WTC11 (cell line): ENCODE data around the gene FBLN2. TPM values are rescaled to one million over a fixed set of nuclear protein-coding genes. Genes with fewer than 3 reads are reported as not detected.

Source experiments
- ATAC-seq: fragments of 200-7000 bp; cut with Tn5 transposase; 2 replicates; pipeline ENCODE4 v1.10.0; 2021; ENCODE audit warnings: mild to moderate bottlenecking, moderate library complexity
- CTCF ChIA-PET: fragments of 300-600 bp; sonication (Branson Sonifier 250); formaldehyde crosslinking; loops from one replicate; lab custom pipeline; 2021; ENCODE audit warnings: antibody characterized with exemption; lab: Charles Lee
- POLR2A ChIA-PET: fragments of 350-600 bp; sonication (Branson Sonifier 250); formaldehyde crosslinking; loops from one replicate; lab custom pipeline; 2021; ENCODE audit warnings: antibody characterized with exemption; lab: Charles Lee
- DNase-seq: peaks from one replicate; pipeline ENCODE4 v3.0.0; 2021; ENCODE audit warnings: low spot score
- H3K27ac Mint-ChIP-seq: 2 replicates; pipeline ENCODE4 v1.8.0; 2021; ENCODE audit warnings: mixed read lengths
- H3K27me3 Mint-ChIP-seq: 2 replicates; pipeline ENCODE4 v1.8.0; 2021; ENCODE audit warnings: low read depth, mild to moderate bottlenecking, moderate library complexity, mixed read lengths
- H3K36me3 Mint-ChIP-seq: 2 replicates; pipeline ENCODE4 v1.8.0; 2021; ENCODE audit warnings: mixed read lengths
- H3K4me1 Mint-ChIP-seq: 2 replicates; pipeline ENCODE4 v1.8.0; 2022; ENCODE audit warnings: mixed read lengths
- H3K4me3 Mint-ChIP-seq: 2 replicates; pipeline ENCODE4 v1.8.0; 2021; ENCODE audit warnings: mild to moderate bottlenecking, moderate library complexity, mixed read lengths
- H3K9me3 Mint-ChIP-seq: 2 replicates; pipeline ENCODE4 v1.8.0; 2021; ENCODE audit warnings: mixed read lengths
- AFF4 ChIP-seq: sonication (generic); formaldehyde crosslinking; IDR thresholded peaks from 2 replicates; pipeline ENCODE4 v1.8.1; 2023; ENCODE audit warnings: mild to moderate bottlenecking, missing genetic modification reagents, borderline replicate concordance
- AR ChIP-seq: fragments of 250-450 bp; sonication (Bioruptor Pico); IDR thresholded peaks from 2 replicates; pipeline ENCODE4 v1.9.0; 2021; ENCODE audit warnings: mild to moderate bottlenecking
- CDX4 ChIP-seq: fragments of 250-450 bp; sonication (Bioruptor Pico); IDR thresholded peaks from 2 replicates; pipeline ENCODE4 v1.9.0; 2021; ENCODE audit warnings: moderate library complexity, mild to moderate bottlenecking, inconsistent platforms, borderline replicate concordance
- JAZF1 ChIP-seq: fragments of 250-450 bp; sonication (Bioruptor Pico); IDR thresholded peaks from 2 replicates; pipeline ENCODE4 v1.9.0; 2021; ENCODE audit warnings: moderate library complexity, mild to moderate bottlenecking, inconsistent platforms
- MAX ChIP-seq: sonication (generic); formaldehyde crosslinking; IDR thresholded peaks from 2 replicates; pipeline ENCODE4 v1.8.0; 2022; ENCODE audit warnings: mild to moderate bottlenecking, missing genetic modification reagents
- MXD4 ChIP-seq: fragments of 250-450 bp; sonication (Bioruptor Pico); IDR thresholded peaks from 2 replicates; pipeline ENCODE4 v1.8.0; 2021; ENCODE audit warnings: mild to moderate bottlenecking, moderate library complexity, borderline replicate concordance
- NR2C2 ChIP-seq: sonication (generic); formaldehyde crosslinking; IDR thresholded peaks from 2 replicates; pipeline ENCODE4 v1.8.0; 2022; ENCODE audit warnings: mild to moderate bottlenecking, missing genetic modification reagents
- NR3C1 ChIP-seq: sonication (generic); formaldehyde crosslinking; conservative IDR thresholded peaks from 2 replicates; pipeline ENCODE4 v1.8.1; 2023; ENCODE audit warnings: low read depth, mild to moderate bottlenecking, missing genetic modification reagents
- PRDM15 ChIP-seq: sonication (generic); formaldehyde crosslinking; IDR thresholded peaks from 2 replicates; pipeline ENCODE4 v1.8.0; 2022; ENCODE audit warnings: missing genetic modification reagents
- TCF7 ChIP-seq: sonication (generic); formaldehyde crosslinking; IDR thresholded peaks from 2 replicates; pipeline ENCODE4 v1.8.0; 2022; ENCODE audit warnings: mild to moderate bottlenecking, low read depth, missing genetic modification reagents, moderate library complexity
- USF2 ChIP-seq: sonication (generic); formaldehyde crosslinking; IDR thresholded peaks from 2 replicates; pipeline ENCODE4 v1.8.1; 2023; ENCODE audit warnings: mild to moderate bottlenecking, missing genetic modification reagents, moderate library complexity
- ZBTB21 ChIP-seq: sonication (generic); formaldehyde crosslinking; IDR thresholded peaks from 2 replicates; pipeline ENCODE4 v1.8.1; 2023; ENCODE audit warnings: mild to moderate bottlenecking, missing genetic modification reagents, borderline replicate concordance
- ZBTB43 ChIP-seq: sonication (generic); formaldehyde crosslinking; IDR thresholded peaks from 2 replicates; pipeline ENCODE4 v1.8.1; 2023; ENCODE audit warnings: mild to moderate bottlenecking, missing genetic modification reagents
- ZNF232 ChIP-seq: sonication (generic); formaldehyde crosslinking; IDR thresholded peaks from 2 replicates; pipeline ENCODE4 v1.8.0; 2022; ENCODE audit warnings: mild to moderate bottlenecking, missing genetic modification reagents
- ZNF532 ChIP-seq: fragments of 250-450 bp; sonication (Bioruptor Pico); IDR thresholded peaks from 2 replicates; pipeline ENCODE4 v1.9.0; 2021; ENCODE audit warnings: mild to moderate bottlenecking, borderline replicate concordance
- total RNA-seq: library from RNA; stranded (reverse); gene quantifications from 3 replicates; pipeline ENCODE4 v1.2.3, GENCODE V29; 2021

FBLN2 gene
- total RNA-seq, 1 experiment from 2014 or later, result 20.7 TPM

GRCh38 chr3:13683288-13683687 lies 134.4 kb downstream of the FBLN2 start:
- H3K4me1 Mint-ChIP-seq, result peaks cover 12% of the 10 kb centered on the region
- no peak overlapping the region for H3K4me3 Mint-ChIP-seq
- no peaks in the 10 kb centered on the region for H3K36me3 Mint-ChIP-seq
- ChIA-PET CTCF (no interaction called here), POLR2A (no interaction called here)
- no peak overlapping the region for H3K27ac Mint-ChIP-seq
- H3K9me3 Mint-ChIP-seq, result no peaks in the 10 kb centered on the region
- H3K27me3 Mint-ChIP-seq, result no peaks in the 10 kb centered on the region; the same call in 1 of the 2 replicates
- TF ChIP-seq PRDM15 (CRISPR knock-in tag) (no peak), MXD4 (CRISPR knock-in tag) (no peak), AR (CRISPR knock-in tag) (no peak), ZBTB43 (no peak), CDX4 (CRISPR knock-in tag) (no peak), NR3C1 (no peak), JAZF1 (CRISPR knock-in tag) (no peak), ZNF232 (CRISPR knock-in tag) (no peak), TCF7 (CRISPR knock-in tag) (no peak), ZNF532 (CRISPR knock-in tag) (no peak), MAX (CRISPR knock-in tag) (no peak), ZBTB21 (CRISPR knock-in tag) (no peak), NR2C2 (CRISPR knock-in tag) (no peak), USF2 (no peak), AFF4 (CRISPR knock-in tag) (no peak)
- ATAC-seq (no peak), DNase-seq (no peak)
